Measurements from ENCODE around the gene NINL.

Gene NINL

GRCh38 chr20:25461786-25462545 lies 123.4 kb downstream of the NINL start:
- DNase-seq: no peak

- no peak for DNase-seq
Observed at GRCh38 chr20:25461281-25461650, 124.1 kb downstream of the NINL start.

GRCh38 chr20:25460566-25461280 lies 124.6 kb downstream of the NINL start:
- no peak for DNase-seq

- no peak for DNase-seq
Observed at GRCh38 chr20:25459916-25460535, 125.3 kb downstream of the NINL start.

GRCh38 chr20:25459111-25459830 lies 126.1 kb downstream of the NINL start:
- DNase-seq: no peak

GRCh38 chr20:25457886-25458680 lies 127.2 kb downstream of the NINL start:
- DNase-seq: no peak

- DNase-seq: no peak
Observed at GRCh38 chr20:25454153-25454900, 131.0 kb downstream of the NINL start.

GRCh38 chr20:25453035-25453810 lies 132.1 kb downstream of the NINL start:
- no peak for DNase-seq

GRCh38 chr20:25452333-25452732 lies 133.0 kb downstream of the NINL start:
- no peak for DNase-seq

GRCh38 chr20:25447671-25448070 lies 137.7 kb downstream of the NINL start:
- no peak for DNase-seq

GRCh38 chr20:25444556-25444955 lies 140.8 kb downstream of the NINL start:
- DNase-seq: no peak

GRCh38 chr20:25439328-25439727 lies 146.0 kb downstream of the NINL start:
- DNase-seq: no peak

- DNase-seq: no peak
Observed at GRCh38 chr20:25437153-25437581, 148.2 kb downstream of the NINL start.

- DNase-seq: no peak
Observed at GRCh38 chr20:25424536-25424935, 160.8 kb downstream of the NINL start.

GRCh38 chr20:25422032-25422431 lies 163.3 kb downstream of the NINL start:
- no peak for DNase-seq

- no peak for DNase-seq
Observed at GRCh38 chr20:25421102-25421501, 164.2 kb downstream of the NINL start.

- DNase-seq: no peak
Observed at GRCh38 chr20:25418776-25419175, 166.6 kb downstream of the NINL start.

GRCh38 chr20:25408890-25409289 lies 176.4 kb downstream of the NINL start:
- no peak for DNase-seq

GRCh38 chr20:25408170-25408547 lies 177.2 kb downstream of the NINL start:
- DNase-seq: no peak

- peak; percentile 81 for DNase-seq
Observed at GRCh38 chr20:25407311-25408169, 177.8 kb downstream of the NINL start, which contains the start of gene GINS1. Gene GINS1, plus strand, starts transcription at chr20:25407673. Its CDS starts 148 bp downstream, at chr20:25407821.

All from CD4-positive, alpha-beta T cell treated with Interleukin-17A for 1 hour (primary cell).